NT2/D1 (cell line): ENCODE measurements around the gene RIMBP2.

Source experiments
- DNase-seq: peaks from one replicate; pipeline ENCODE4 v3.0.0-alpha.2; 2011; ENCODE audit warnings: low read depth, low spot score
- H3K27me3 ChIP-seq: 2 replicates; pipeline ENCODE4 v1.6.0; 2011; ENCODE audit warnings: mild to moderate bottlenecking; ENCODE audit not compliant: insufficient read length, insufficient read depth
- H3K36me3 ChIP-seq: 2 replicates; pipeline ENCODE4 v1.6.1; 2011; ENCODE audit warnings: mild to moderate bottlenecking, low read length, mixed read lengths; ENCODE audit not compliant: insufficient read depth, insufficient read length
- H3K4me1 ChIP-seq: 2 replicates; pipeline ENCODE4 v1.5.1; 2011; ENCODE audit not compliant: insufficient read depth, insufficient read length
- H3K4me3 ChIP-seq: 2 replicates; pipeline ENCODE4 v1.5.1; 2011; ENCODE audit warnings: low read depth; ENCODE audit not compliant: insufficient read length
- H3K9ac ChIP-seq: 2 replicates; pipeline ENCODE4 v1.6.0; 2011; ENCODE audit warnings: low read depth; ENCODE audit not compliant: insufficient read length
- H3K9me3 ChIP-seq: 2 replicates; pipeline ENCODE4 v1.5.1; 2011; ENCODE audit warnings: mild to moderate bottlenecking, low read length; ENCODE audit not compliant: insufficient read depth
- SUZ12 ChIP-seq: IDR thresholded peaks from 2 replicates; pipeline ENCODE4 v1.6.1; 2011; ENCODE audit not compliant: insufficient read length, insufficient read depth; ENCODE audit errors: extremely low read depth
- YY1 ChIP-seq: IDR thresholded peaks from 2 replicates; pipeline ENCODE4 v1.6.1; 2011; ENCODE audit not compliant: insufficient read length, insufficient read depth
- ZNF274 ChIP-seq: IDR thresholded peaks from 2 replicates; pipeline ENCODE4 v1.6.1; 2011; ENCODE audit warnings: mild to moderate bottlenecking, low read depth, low read length

RIMBP2 gene

GRCh38 chr12:130367523-130367922 lies 348.6 kb downstream of the RIMBP2 start:
- no peak for DNase-seq
- Histone ChIP-seq H3K27me3 (peaks cover 11% of the 10 kb centered on the region), H3K9ac (no peak overlapping the region), H3K36me3 (no peaks in the 10 kb centered on the region), H3K9me3 (no peaks in the 10 kb centered on the region), H3K4me1 (no peaks in the 10 kb centered on the region), H3K4me3 (no peak overlapping the region)
- TF ChIP-seq ZNF274 (no peak), SUZ12 (no peak), YY1 (no peak)

GRCh38 chr12:130367003-130367402 lies 349.1 kb downstream of the RIMBP2 start:
- Histone ChIP-seq H3K27me3 (peaks cover 11% of the 10 kb centered on the region), H3K36me3 (no peaks in the 10 kb centered on the region), H3K9ac (no peak overlapping the region), H3K4me3 (no peak overlapping the region), H3K4me1 (no peaks in the 10 kb centered on the region), H3K9me3 (no peaks in the 10 kb centered on the region)
- no peak for DNase-seq
- no peak for TF ChIP-seq YY1
- TF ChIP-seq SUZ12 = no peak
- no peak for TF ChIP-seq ZNF274

- no peak overlapping the region for H3K4me3 ChIP-seq
- H3K9ac ChIP-seq = no peak overlapping the region
- no peak for TF ChIP-seq SUZ12
- TF ChIP-seq YY1 = no peak
- no peak for TF ChIP-seq ZNF274
These were observed 349.9 kb downstream of the RIMBP2 start for GRCh38 chr12:130366159-130366558.

GRCh38 chr12:130364578-130364977 lies 351.5 kb downstream of the RIMBP2 start:
- Histone ChIP-seq H3K4me1 (no peaks in the 10 kb centered on the region), H3K36me3 (no peaks in the 10 kb centered on the region), H3K4me3 (no peak overlapping the region), H3K27me3 (peaks cover 11% of the 10 kb centered on the region), H3K9ac (no peak overlapping the region), H3K9me3 (no peaks in the 10 kb centered on the region)
- no peak for TF ChIP-seq ZNF274
- no peak for TF ChIP-seq YY1
- no peak for TF ChIP-seq SUZ12
- DNase-seq = no peak

More at GRCh38 chr12:130366159-130366558, 349.9 kb downstream of the RIMBP2 start:
- no peaks in the 10 kb centered on the region for H3K4me1 ChIP-seq
- H3K9me3 ChIP-seq = no peaks in the 10 kb centered on the region
- peaks cover 11% of the 10 kb centered on the region for H3K27me3 ChIP-seq
- no peaks in the 10 kb centered on the region for H3K36me3 ChIP-seq
- DNase-seq = no peak

- peaks cover 4% of the 10 kb centered on the region for H3K4me1 ChIP-seq
- no peak overlapping the region for H3K4me3 ChIP-seq
- TF ChIP-seq ZNF274 (no peak), SUZ12 (no peak), YY1 (no peak)
- H3K36me3 ChIP-seq = no peaks in the 10 kb centered on the region
- H3K9me3 ChIP-seq = no peaks in the 10 kb centered on the region
- H3K27me3 ChIP-seq = peaks cover 8% of the 10 kb centered on the region
- no peak overlapping the region for H3K9ac ChIP-seq
- DNase-seq = no peak
These were observed 354.0 kb downstream of the RIMBP2 start for GRCh38 chr12:130362060-130362459.

- H3K4me3 ChIP-seq = no peak overlapping the region
- H3K4me1 ChIP-seq = peaks cover 4% of the 10 kb centered on the region
- H3K9me3 ChIP-seq = no peaks in the 10 kb centered on the region
- no peak for DNase-seq
- TF ChIP-seq YY1 (no peak), ZNF274 (no peak)
- H3K9ac ChIP-seq = no peak overlapping the region
- H3K27me3 ChIP-seq = no peaks in the 10 kb centered on the region
- no peaks in the 10 kb centered on the region for H3K36me3 ChIP-seq
These were observed 358.3 kb downstream of the RIMBP2 start for GRCh38 chr12:130357729-130358330.

GRCh38 chr12:130357241-130357640 lies 358.9 kb downstream of the RIMBP2 start:
- TF ChIP-seq SUZ12 (no peak), ZNF274 (no peak), YY1 (no peak)
- Histone ChIP-seq H3K9ac (no peak overlapping the region), H3K9me3 (no peaks in the 10 kb centered on the region), H3K27me3 (no peaks in the 10 kb centered on the region), H3K36me3 (no peaks in the 10 kb centered on the region), H3K4me1 (peaks cover 4% of the 10 kb centered on the region), H3K4me3 (no peak overlapping the region)
- DNase-seq = no peak

GRCh38 chr12:130356222-130356621 lies 359.9 kb downstream of the RIMBP2 start:
- DNase-seq = no peak
- Histone ChIP-seq H3K4me3 (no peak overlapping the region), H3K27me3 (no peaks in the 10 kb centered on the region), H3K4me1 (peaks cover 4% of the 10 kb centered on the region), H3K9me3 (no peaks in the 10 kb centered on the region), H3K9ac (no peak overlapping the region), H3K36me3 (no peaks in the 10 kb centered on the region)
- TF ChIP-seq YY1 = no peak
- TF ChIP-seq SUZ12 = no peak
